NCI-H1417 treated with DMSO at 0.1 percent for 48 hours (cell line): ENCODE measurements around the gene INSYN2B.

Experiments
- DNase-seq: peaks from one replicate; lab custom pipeline; 2025; lab: John Stamatoyannopoulos, UW

INSYN2B gene

DNA sequence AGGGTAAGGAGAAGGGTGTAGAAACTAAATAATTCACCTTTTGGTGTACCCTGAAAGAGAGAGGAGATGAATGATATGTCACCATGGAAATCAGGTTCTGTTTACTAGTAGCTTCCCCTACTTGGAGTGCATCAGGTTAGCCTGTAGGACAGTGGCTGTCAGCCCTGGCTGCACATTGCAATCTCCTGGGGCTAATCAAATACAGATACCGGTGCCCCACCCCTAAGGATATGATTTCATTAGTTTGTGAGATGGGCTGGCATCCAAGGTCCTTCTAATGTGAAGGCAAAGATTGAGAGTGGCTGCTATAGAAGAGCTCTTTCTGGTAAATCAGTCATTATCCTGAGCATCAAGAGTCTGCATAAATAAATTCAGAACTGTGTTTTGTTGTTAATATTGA lies 47.2 kb downstream of the INSYN2B start:
- no peak for DNase-seq

DNA sequence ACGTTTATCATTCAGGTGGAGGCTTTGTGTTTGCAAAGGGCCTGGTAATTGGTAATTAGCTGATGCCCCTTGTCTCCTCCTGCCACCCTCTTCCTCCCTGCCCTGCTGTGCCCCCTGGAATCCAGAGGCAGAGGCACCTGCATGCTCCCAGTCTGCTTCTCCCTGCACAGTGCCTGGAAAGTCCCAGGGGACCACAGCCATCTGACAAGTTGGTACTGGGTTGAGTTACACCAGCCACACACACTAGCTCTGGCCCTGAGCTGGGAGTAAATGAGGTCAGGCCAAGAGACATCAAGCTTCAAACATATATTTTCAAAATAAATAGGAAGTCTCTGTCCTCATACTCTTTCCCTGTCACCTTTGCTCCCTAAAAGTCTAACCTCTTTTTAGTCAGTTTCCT lies 56.3 kb downstream of the INSYN2B start:
- DNase-seq: no peak

DNA sequence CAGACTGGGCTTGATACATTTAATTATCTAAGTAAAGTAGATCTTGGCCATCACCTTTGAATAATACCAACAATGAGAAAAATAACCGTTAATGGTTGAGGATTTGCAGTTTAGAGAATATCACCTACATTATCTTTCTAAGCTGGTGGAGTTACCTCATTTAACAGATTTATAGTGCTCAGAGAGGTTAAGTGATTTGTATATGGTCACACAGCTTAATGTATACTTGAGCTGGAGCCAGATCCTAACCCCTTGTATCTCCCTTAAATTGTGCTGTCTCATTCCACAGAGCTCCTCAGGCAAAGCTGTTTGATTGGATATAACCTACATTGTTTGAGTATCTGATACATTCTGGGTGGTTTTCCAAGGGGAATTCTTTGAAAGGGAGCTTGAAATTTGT lies 57.8 kb downstream of the INSYN2B start:
- DNase-seq: no peak

DNA sequence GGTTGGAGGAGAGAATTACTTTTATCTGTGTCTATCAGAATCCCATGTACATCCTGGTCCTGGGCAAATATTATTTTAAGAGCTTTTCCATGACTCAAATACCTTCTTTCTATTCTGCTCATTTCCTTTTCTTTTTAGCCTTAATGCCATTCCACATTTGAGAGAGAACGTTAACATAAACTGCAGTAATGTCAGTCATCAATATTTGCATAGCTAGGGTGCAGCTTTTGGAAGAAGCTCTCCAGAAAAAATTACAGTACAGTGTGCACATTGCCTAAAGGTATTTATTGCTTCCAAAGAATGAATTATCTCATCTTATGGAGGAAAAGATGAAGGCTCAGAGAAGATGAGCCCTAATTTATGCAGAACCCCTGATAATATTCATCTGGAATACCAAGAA lies 58.3 kb downstream of the INSYN2B start:
- DNase-seq: no peak

DNA sequence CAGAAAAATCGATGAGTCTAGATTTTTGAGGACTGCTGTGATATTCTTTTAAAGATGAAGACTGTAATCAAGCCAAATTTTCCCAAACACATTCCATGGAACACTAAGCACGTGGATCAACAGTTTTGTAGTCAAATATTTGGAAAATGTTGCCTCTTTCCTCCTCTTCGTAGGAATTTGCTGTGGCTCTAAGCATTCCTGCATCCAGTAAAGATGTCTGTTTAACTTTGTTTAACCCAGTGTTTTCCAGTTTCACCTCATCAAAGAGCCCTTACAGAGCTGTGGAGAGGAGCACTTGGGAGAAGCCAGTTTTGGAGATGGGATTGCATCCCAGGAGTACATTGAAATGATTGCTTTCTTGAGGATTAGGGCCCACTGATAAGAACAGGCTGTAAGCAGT lies 58.9 kb downstream of the INSYN2B start:
- no peak for DNase-seq

DNA sequence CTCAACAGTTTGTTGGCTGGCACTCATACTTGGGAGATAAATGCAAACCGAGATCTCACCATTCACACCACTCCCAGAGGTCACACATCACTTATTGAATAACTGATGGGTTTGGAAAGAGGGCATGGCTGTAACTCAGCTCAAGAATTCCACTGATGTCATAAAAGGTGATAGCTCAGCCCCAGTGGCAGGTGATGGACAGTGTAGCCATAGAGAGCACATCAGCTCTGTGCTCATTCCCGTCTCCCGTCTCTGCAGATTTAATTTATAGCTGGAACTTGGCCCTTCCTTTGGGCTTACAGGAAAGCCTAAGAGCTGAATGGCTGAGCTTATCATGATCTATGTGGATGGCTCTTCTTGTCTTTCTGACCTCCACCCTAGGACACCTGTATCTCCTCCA lies 59.8 kb downstream of the INSYN2B start:
- no peak for DNase-seq

DNA sequence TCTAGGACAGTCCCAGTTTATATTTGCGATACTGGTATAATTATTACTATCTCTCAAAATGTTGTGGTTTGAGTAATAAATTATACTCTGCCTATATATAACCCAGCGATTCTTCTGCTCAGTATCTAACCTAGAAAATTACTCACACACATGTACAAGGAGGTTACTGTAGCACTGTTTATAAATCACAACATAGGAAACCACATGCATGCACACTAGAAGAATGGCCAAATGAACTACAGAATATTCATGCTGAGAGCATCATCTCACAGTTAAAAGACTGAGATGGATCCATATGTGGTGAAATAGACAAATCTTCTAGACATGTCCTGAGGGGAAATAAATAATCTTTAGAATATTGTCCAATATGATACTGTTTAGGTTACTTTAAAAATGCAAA lies 62.1 kb downstream of the INSYN2B start:
- no peak for DNase-seq

DNA sequence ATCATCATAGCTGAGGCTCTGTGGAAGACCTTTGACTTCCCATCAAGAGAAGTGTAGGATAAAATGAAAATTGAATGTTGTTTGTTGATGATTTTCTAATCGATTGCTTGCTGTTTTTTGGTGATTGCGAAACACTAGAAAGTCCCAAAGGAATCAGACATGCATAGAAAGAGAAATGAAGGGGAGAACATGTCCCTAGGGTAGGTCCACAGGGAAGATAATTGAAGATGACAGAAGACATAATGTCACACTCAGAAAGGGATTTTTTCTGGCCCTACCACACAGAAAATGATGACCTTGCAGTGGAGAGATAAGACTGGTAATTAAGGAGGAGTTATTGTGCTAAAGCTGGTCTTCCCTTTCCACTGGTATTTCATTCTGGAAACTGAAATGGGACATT lies 62.8 kb downstream of the INSYN2B start:
- no peak for DNase-seq

DNA sequence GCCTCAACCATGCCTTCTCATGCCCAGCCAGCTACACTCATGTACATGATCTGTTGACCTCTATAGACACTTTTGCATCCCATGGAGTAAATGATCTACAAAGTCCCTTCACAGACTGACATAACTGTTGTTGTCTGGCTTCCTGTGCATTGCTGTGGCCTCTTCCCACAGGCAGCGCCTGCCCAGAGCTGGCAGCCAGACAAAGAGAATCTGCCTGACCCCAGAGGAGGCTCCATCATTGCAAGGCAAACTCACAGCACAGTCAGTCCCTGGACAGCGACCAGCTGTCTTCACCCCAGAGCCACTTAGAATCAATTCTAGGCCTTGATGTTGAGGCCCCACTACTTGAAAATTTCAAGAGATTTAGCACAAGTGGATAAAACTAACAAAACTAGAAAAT lies 65.5 kb downstream of the INSYN2B start:
- DNase-seq: no peak

DNA sequence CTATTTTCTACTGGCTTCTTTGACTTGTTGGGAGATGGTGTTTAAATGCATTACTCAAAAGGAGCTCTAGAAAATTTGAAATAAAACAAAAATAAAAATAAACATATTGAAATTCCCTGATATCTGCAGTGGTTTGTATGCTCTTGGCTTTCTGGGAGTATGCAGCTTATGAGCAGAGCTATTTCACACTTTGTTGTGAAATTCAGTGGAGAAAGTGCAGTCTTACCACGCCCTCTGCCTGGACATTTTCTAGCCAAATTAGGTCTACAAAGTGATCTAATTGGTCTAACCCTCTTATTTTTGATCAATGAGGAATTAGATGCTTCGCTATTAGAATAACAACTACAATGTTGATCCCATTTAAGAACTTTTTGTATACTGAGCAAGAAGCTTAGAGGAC lies 66.8 kb downstream of the INSYN2B start:
- no peak for DNase-seq

DNA sequence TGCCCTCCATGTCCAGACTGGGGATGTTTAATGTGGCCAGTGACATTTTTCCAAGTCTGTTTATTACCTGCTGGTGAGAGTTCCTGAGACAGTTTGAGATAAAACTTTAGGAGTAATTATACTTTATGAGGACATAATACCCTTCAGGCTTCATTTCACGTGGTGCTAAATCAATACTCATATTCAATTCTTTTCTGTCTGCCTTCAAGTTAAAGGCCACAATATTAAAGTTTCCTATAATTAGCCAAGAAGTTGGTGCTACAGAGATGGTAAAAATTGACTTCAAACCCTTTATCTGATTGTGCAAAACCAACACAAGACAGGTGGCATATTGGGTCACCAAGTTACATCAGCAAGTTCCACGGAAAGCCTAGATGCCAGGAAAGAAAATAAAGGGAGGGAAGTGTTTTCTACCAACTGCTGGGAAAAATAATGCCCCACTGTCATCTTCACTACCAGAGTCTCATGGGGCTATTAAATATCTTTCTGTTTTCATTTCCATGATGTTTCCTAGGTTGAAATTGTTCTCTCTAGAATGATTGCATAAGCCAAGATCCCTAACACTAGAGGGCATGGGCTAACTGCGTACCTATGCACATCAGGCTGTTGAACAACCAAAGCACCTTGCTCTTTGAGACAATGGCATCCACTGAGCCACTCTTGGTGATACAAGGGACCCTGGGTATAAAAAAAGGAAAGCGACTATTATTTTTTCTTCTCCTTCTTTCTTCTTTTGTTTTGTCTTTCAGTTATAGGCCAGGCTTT lies 68.7 kb downstream of the INSYN2B start:
- no peak for DNase-seq

DNA sequence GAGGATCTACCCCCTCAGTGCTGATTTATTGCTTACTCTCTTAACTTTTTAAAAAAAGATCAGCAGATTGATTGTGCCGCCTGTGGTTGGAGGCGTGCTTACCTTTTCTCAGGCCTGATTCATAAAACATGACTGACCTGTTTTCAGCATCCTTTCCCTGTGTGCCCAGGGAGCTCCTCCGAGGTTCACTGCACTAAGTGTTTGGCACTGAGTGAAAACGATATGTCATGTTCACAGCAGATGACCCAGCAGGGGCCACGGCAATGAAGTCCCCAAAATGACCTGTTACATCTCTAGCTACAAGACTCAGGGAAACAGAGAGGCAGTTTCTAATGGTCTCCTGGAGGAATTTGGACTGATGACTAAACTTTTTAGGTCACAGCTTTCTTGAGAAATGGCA lies 69.9 kb downstream of the INSYN2B start:
- DNase-seq: no peak

DNA sequence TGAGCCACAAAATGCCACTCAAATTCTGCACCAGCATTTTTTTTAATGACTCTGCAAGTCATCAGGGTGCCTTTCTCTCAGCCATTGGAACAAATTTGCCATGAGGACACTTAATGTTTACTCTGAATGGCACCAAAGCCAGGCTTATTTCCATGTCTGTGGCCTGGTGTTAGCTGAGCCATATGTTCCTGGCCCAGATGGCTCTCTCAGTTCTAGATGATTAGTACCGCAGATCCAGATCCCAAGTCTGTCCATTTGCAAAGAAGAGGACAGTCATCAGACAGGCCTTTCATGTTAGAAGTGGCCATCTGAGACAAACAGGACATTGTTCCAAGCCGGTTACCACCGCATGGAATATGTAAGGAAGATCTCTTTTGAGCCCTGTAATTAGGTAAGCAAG lies 70.3 kb downstream of the INSYN2B start:
- DNase-seq: no peak

DNA sequence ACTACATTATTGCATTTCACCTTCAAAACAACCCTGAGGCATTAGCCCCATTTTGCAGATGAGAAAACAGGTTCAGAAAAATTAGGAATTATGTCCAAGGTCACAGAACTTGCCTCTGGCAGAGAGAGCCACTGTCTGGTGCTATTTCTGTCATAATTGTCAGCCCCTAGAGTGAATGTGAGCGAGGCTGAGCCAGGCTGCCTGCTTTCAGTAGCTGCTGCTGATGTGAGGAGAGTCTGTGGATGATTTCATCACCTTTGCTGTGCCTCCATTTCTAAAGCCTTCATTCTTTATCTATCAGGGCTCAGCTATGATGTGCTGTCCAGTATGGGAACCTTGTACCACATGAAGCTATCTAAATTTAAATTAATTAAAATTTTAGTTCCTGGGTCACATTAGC lies 71.4 kb downstream of the INSYN2B start:
- no peak for DNase-seq

DNA sequence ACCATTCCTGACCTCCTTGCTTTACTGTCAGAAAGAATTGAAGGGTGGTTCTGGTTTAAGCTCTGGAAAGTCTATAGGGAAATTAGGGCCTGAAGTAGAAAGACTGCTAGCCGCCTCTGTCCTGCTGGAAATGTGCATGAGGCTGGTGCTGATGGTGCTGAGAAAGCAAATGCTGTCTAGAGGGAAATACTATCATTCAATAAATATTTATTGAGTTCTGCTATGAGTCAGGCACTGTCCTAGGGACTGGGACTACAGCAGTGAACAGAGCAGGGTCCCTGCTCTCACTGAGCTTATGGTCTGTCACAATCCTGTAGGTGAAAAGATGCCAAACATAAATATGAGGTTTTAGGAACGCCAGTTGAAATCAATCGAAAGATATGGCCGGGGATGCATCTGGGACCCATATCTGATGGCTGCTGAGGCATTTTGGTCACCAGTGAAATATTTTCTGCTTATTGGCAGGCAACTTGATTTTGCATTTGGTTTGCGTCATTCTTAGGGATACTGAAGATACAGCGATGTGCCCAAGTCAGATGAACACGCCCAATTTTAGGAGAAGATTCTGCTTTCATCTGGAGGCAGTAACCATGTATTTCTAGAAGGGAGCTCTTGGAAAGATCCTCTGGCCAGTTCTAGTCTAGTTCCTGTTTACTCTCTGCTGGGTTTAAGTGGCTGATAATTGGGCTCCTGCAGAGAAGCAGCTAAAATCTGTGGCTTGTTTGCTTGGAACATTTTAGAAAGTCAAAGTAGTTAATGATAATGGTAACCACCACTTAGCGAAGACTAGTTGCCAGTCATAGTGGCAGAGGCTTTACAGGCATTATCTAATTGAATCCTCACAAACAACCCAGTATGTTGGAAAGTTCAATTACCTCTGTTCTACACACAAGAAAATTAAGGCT lies 73.3 kb downstream of the INSYN2B start:
- no peak for DNase-seq

DNA sequence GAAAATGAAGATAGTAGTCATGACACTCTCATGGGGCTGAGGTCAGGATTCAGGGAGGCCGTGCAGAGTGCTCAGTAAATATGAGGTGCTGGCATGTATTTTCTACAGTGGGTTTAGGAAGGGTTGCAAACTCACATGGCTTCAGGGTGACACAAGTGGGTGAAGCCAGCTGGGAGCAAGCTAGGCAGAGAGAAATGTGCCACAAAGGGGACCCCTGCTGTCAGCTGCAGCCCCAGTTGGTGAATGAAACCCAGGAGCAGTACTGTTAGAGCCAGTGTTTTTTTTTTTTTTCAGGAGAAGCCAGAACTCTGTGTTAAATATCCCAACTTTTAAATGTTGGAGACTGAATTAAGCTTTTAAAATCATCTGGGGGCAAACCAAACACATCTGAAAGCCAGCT lies 75.3 kb downstream of the INSYN2B start:
- DNase-seq: no peak

DNA sequence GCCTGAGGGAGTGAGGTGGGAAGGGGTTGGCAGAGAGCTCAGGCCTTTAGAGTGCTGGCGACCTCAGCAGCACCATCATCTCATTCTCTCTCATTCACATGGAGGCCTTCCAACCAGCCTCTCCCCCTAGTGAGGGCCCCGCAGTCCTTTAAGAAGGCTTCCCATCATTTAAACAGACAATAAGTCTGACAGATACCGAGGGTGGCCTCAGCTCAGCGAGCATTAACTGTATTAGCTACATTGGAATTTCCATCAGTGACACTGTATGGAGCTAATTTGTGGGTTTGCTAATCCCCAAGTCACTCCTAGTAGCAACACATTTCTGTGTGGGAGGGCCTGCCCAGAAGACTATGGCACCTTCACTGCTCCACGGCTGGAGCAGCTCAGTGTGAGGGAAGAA lies 75.8 kb downstream of the INSYN2B start:
- no peak for DNase-seq

DNA sequence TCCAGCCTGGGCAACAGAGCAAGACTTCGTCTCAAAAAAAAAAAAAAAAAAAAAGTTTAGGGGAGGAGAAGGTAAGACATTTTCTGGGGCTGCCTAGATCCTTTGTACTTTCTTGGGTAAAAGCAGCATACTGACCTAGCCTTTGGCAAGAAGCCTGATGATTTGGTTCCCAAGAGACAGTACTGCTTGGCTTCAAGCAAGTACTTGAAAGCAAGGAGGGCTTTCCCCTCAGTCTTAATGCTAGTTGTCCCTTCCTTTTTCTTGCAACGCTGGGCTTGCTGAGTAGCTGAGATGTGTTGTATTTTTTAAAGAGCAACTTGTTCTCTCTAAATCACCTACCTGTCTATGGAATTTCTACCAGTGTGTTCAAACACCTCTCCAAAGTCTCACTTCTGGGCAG lies 76.2 kb downstream of the INSYN2B start:
- no peak for DNase-seq

DNA sequence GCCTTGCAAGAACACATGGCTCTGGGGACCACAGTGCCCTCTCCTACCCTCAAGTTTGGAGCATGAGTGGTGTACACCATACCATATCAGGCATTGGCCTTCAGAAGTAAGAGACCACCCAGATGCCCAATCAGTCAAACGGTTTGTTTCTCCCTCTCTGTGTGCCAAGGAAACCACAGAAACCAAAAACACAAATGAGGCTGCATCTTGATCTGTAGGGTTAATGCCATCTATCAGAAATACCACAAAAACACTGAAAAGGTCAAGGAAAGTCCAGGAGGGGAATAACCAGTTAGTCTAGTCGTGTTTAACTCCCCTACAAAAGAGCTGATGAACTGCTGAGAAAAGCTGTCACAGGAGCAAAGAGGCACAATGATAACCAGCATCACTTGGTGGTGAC lies 78.4 kb downstream of the INSYN2B start:
- DNase-seq: no peak

DNA sequence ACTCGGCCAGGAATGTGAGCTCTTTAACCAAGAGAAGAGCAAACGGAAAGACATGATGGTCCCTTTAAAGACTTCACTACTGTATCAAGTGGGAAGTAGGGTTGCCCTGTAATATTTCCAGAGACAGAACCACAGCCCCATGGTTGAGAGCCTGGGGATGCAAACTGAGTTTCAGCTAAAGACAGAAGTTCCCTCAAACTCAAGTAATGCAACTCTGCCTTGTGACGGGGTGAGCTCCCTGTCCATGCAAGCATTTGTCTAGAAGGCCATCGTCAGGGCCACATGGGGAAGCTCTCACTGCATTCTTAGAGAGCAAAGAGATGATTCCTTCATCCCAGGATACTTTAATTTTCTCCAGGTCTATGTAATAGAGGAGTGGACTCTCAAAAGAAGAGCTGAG lies 82.8 kb downstream of the INSYN2B start:
- DNase-seq: no peak

DNA sequence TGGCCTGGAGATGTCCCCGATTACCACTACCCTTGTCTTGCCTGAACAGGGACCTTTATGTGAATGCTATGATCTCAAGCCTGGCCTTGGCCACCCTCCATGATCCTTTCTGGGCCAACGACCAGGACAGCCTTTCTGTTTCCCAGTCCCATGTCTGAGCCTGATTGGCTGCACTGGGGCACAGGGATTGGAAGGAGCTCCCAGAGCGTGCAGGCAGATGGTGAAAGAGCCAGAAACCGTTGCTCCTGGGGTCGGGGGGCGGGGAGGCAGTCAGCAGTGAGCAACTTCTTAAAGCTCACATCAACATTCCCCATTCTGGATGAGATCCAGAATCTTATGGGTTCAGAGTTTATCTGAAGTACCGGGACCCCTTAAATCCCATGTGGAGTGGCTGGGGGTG lies 84.4 kb downstream of the INSYN2B start:
- DNase-seq: no peak

DNA sequence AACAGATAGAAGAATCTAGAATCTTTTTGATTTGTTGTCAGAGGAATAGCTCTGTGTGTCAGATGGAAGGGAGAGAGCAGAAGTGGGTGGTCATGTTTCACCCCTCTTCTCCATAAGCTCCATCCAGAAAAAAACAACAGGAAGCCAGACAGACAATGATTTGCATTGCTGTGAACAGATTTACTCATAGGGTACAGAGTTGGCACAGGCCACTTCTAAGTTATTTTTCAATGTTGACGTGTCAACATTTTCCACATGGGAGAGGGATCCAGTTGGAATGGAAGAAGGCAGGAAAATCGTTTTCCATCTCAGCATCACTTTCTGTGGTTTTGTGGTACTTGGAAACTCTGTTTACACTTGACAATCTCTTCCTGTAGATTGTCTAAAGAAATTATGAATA lies 86.7 kb downstream of the INSYN2B start:
- DNase-seq: no peak

DNA sequence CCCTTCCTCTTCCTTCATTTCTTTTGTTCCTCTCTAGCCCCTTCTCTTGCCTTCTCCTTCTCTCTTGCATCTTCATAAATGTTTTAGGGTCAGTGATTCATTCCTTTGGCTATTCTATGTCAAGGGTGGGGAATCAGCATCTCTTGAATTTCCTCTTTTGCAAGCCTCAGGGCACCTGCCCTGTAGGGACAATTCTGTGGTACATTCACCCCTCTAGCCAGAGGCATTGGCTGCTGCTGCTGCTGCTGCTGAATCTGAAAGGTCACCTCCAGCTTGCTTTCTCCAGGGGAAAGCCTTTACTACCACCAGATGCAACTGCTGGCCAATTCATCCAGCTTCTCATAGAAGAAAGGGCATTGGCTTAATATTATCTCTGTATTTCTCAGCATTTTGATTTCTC lies 87.3 kb downstream of the INSYN2B start:
- DNase-seq: no peak

DNA sequence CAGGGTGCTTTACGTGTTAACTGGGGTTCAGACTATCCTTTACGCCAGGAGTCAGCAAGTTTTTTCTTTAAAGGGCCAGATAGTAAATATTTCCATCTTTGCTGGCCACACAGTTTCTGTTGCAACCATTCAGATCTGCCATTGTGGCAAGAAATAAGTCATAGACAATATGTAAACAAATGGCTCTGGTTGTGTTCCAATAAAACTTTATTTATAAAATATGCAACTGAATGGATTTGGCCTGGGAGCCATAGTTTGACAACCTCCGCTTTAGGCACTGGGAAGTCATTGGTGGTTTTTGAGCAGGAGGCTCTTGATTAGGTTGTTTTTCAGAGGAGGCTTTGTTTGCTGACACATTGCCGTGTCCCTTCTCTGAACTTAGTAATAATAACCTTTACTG lies 90.7 kb downstream of the INSYN2B start:
- DNase-seq: no peak
